HUES64 (cell line): ENCODE data around the gene TBX21.

Experiments
- H3K27ac ChIP-seq: 2 replicates; pipeline ENCODE4 v1.7.0; 2013; ENCODE audit warnings: low read depth, low read length, inconsistent platforms
- H3K27me3 ChIP-seq: 2 replicates; pipeline ENCODE4 v1.6.1; 2013; ENCODE audit warnings: mild to moderate bottlenecking, low read length; ENCODE audit not compliant: insufficient read depth
- H3K36me3 ChIP-seq: 2 replicates; pipeline ENCODE4 v1.6.1; 2013; ENCODE audit warnings: mild to moderate bottlenecking, low read length; ENCODE audit not compliant: insufficient read depth
- H3K4me1 ChIP-seq: 2 replicates; pipeline ENCODE4 v1.6.1; 2013; ENCODE audit warnings: mild to moderate bottlenecking, low read length, moderate library complexity; ENCODE audit not compliant: insufficient read depth
- H3K4me3 ChIP-seq: 2 replicates; pipeline ENCODE4 v1.5.1; 2013; ENCODE audit warnings: mild to moderate bottlenecking, low read length, moderate library complexity
- H3K9ac ChIP-seq: 2 replicates; pipeline ENCODE4 v1.6.1; 2013; ENCODE audit warnings: mild to moderate bottlenecking, low read depth, low read length
- H3K9me3 ChIP-seq: 2 replicates; pipeline ENCODE4 v1.6.1; 2013; ENCODE audit warnings: low read depth, low read length; ENCODE audit not compliant: insufficient read depth
- WGBS: fragments of 150-250, 120-280 bp; methylation state at CpG from one replicate; pipeline ENCODE4 v1.1.7; 2013; ENCODE audit warnings: missing lambda C conversion rate; 5-methylcytosine and 5-hydroxymethylcytosine counted together

Gene TBX21

DNA sequence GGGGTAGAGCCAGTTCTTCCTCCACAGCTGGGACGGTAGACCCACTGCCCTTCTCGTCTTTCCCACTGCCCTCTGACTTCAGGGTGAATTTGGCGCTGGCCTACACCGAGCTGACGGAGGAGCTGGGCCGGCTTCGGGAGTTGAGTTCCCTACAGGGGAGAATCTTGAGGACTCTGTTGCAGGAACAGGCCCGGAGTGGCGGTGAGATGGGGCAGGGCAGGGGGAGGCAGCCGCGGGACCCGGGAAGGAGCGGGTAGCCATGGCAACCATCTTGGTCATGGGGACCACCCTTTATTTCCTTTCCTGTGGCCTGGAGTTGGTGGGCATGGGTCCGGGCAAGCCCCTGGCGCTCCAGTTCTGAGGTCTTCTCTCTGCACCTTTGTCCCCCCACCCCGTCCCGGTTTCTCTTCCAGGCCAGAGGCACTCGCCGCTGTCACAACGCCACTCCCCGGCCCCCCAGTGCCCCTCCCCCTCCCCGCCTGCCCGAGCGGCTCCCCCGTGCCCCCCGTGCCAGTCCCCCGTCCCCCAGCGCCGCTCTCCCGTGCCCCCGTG, 24.6 kb upstream of the TBX21 start:
- peaks cover 34% of the 10 kb centered on the region for H3K27me3 ChIP-seq
- H3K4me1 ChIP-seq = no peaks in the 10 kb centered on the region
- 19% methylated on average over 28 of the region's 31 CpGs for WGBS
- H3K9ac ChIP-seq = no peak overlapping the region
- no peaks in the 10 kb centered on the region for H3K9me3 ChIP-seq
- H3K27ac ChIP-seq = no peak overlapping the region
- H3K36me3 ChIP-seq = no peaks in the 10 kb centered on the region
- H3K4me3 ChIP-seq = peak overlapping the region; percentile 45

DNA sequence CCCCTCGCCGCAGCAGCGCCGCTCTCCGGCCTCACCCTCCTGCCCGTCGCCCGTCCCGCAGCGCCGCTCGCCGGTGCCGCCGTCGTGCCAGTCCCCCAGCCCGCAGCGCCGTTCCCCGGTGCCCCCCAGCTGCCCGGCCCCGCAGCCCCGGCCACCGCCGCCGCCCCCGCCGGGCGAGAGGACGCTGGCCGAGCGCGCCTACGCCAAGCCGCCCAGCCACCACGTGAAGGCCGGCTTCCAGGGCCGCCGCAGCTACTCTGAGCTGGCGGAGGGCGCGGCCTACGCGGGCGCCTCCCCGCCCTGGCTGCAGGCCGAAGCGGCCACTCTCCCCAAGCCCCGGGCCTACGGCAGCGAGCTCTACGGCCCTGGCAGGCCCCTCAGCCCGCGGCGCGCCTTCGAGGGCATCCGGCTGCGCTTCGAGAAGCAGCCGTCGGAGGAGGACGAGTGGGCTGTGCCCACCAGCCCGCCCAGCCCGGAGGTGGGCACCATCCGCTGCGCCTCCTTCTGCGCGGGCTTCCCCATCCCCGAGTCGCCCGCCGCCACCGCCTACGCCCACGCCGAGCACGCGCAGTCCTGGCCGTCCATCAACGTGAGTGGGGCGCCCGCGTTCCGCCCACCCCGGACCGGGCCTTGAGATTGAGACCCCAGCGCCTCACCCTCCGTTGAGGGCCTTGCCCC, 24.0 kb upstream of the TBX21 start:
- peak overlapping the region; percentile 45 for H3K4me3 ChIP-seq
- H3K27me3 ChIP-seq = peaks cover 39% of the 10 kb centered on the region
- no peak overlapping the region for H3K27ac ChIP-seq
- no peak overlapping the region for H3K9ac ChIP-seq
- 35% methylated on average over 89 of the region's 89 CpGs for WGBS
- no peaks in the 10 kb centered on the region for H3K9me3 ChIP-seq
- H3K36me3 ChIP-seq = no peaks in the 10 kb centered on the region
- H3K4me1 ChIP-seq = peaks cover 1% of the 10 kb centered on the region; the same call in 1 of the 2 replicates

DNA sequence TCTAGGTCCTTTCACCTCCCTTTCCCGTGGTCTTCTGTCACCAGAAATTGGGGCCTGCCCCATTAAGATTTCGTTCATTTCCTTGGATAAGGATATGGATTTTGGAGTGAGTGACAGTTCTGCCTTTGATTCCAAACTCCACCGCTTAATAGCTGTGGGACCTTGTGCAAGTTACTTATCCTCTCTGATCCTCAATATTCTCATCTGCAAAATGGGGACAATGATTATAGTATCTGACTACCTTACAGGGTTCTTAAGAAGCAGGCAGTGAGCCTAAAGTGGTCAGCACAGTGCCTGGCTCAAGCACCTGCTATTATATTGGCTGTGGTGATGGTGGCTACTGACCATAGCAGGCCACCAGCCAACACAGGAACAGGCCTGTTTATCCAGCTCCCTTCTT, 23.4 kb upstream of the TBX21 start:
- 94% methylated on average over 3 of the region's 3 CpGs for WGBS
- Histone ChIP-seq H3K36me3 (no peaks in the 10 kb centered on the region), H3K4me1 (peaks cover 7% of the 10 kb centered on the region; the same call in 1 of the 2 replicates), H3K4me3 (peak overlapping the region; percentile 45; the same call in 1 of the 2 replicates), H3K9me3 (no peaks in the 10 kb centered on the region), H3K27me3 (peaks cover 39% of the 10 kb centered on the region), H3K9ac (no peak overlapping the region), H3K27ac (no peak overlapping the region)

DNA sequence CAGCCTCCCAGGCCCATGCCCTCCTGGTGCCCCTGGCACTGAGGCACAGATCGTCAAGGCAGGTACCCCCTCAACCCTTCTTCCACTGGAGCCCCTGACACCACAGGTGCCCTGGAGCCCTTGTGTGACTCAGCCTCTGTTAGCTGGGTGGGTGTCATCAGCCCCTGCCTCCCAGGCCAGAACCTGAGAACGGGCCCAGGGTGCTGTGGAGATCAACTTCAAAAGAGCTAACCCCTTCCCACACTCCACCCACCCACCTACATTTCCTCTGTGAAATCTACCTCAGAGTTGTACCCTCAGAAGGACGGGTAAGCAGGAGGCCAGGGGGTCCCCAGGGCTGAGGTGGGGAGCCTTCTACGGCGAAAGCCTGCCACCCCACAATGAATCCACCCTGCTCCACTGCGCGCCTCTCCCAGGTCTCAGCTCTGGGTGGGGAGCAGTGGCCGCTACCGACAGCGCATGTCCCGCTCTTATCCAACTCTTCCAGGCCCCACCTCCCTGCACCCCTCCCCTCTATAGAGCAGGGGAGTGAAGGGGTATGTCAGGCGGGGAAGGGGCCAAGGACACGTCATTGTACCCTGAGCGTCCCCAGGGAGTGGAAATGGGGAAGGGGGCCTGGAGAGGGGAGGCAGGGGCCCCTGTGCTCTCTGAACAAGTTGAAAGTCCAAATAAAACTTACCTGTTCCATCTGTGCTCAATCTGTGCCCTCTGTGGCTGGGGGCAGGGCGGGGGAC, 21.5 kb upstream of the TBX21 start:
- Histone ChIP-seq H3K36me3 (no peaks in the 10 kb centered on the region), H3K4me3 (no peak overlapping the region), H3K9me3 (no peaks in the 10 kb centered on the region), H3K27ac (no peak overlapping the region), H3K4me1 (peaks cover 8% of the 10 kb centered on the region; the same call in 1 of the 2 replicates), H3K9ac (no peak overlapping the region), H3K27me3 (peaks cover 39% of the 10 kb centered on the region)
- 90% methylated on average over 14 of the region's 15 CpGs for WGBS

DNA sequence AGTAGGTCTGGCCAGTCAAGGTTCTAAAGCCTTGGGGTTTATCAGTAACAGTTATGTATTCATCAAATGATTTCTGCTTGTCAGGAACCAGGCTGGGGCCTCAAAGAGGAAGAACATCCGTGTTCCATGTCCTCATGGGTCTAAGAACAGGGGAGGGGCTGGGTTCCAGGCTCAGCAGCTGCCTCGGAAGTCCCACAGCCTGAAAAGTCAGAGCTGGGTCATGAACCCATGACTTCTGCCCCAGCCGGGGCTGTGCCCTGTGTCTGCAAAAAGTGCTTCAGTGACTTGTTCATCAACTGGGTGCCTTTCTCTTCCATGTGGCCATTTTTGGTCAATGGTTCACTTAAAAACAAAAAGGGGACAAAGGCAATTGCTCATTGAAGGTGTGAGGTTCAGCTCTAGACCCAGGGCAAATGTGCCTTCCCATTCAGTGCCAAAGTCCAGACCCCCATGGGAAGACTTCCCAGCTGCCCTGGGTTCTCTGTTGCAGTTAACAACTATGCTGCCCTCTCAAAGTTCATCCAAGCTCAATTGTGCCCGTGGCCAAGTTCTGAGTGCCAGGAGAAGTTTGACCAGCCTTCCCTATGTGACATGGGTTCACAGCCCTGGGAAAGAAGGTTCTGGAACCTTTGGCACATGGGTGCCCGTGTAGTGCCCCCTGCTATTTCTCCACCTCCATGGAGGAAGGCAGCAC, 20.6 kb upstream of the TBX21 start:
- H3K27ac ChIP-seq = no peak overlapping the region

DNA sequence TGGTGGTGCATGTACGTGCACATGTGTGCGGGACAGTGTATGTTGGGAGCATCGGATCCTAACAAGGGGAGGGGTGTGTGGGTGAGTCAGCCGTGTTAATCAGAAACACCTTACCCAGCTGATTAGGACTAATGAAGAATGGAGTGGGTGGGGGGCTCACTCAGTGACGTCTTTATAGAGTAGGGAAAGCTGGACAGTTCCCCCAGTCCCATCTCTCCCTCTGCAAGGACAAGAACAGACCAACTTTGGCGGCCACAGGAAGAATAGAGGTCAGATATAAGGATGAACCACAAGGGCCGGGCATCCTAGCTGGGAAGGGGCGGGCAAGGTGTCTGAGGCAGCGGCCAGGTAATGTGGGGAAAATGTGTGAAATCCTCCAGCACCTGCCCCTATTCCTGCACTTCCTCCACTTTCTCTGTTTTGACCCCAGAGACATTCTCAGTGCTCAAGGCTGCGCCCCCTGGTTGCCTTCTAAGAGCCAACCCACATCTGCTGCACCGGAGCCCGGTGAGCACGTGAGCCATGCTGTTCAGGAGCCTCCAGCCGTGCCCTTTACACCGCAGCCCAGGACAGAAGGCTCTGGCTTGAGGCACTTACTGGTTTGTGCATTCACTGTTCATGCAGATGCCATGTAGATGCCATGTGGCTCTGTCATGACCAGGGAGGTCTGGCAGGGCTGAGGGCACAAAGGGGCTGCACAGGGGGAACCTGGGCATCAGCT, 18.9 kb upstream of the TBX21 start:
- H3K27ac ChIP-seq = no peak overlapping the region
- H3K9ac ChIP-seq = no peak overlapping the region
- peaks cover 28% of the 10 kb centered on the region for H3K27me3 ChIP-seq
- WGBS = 58% methylated on average over 13 of the region's 15 CpGs
- H3K36me3 ChIP-seq = no peaks in the 10 kb centered on the region
- H3K4me1 ChIP-seq = peaks cover 8% of the 10 kb centered on the region; the same call in 1 of the 2 replicates
- no peak overlapping the region for H3K4me3 ChIP-seq
- no peaks in the 10 kb centered on the region for H3K9me3 ChIP-seq

More for the DNA sequence above, 20.6 kb upstream of the TBX21 start:
- Histone ChIP-seq H3K27me3 (peaks cover 32% of the 10 kb centered on the region), H3K4me3 (no peak overlapping the region), H3K36me3 (no peaks in the 10 kb centered on the region), H3K4me1 (peaks cover 8% of the 10 kb centered on the region; the same call in 1 of the 2 replicates), H3K9me3 (no peaks in the 10 kb centered on the region), H3K9ac (no peak overlapping the region)
- 83% methylated on average over 5 of the region's 5 CpGs for WGBS

DNA sequence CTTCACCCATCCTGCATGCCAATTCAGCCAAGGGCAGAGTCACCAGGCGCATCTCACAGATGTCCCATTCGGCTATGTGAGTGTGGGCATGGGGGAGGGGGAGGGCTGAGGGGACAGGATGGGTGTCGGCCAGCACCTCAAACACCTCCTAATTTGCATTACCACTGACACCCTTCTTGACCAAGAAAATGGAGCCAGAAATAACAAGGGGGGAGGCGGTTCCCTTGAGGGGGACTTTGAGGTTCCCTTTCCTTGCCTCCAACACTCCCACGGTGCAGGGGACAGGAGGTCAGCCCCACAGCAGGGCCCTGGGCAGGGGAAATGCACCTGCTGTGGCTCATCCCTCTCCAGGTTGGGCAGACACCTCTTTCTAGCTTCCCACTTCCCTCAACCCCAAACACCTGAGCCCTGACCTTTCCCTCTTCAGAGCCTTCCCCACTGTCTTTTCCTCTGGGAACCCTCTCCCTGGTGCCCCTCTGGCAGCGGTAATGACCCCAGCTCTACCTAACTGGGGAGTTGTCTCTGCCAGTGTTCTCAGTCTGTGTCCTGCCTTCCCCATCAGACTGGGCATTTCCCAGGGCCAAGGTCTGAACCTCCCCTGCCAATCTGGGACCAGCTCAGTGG, 18.2 kb upstream of the TBX21 start:
- peaks cover 25% of the 10 kb centered on the region for H3K27me3 ChIP-seq
- WGBS = 74% methylated on average over 3 of the region's 6 CpGs
- peaks cover 8% of the 10 kb centered on the region; the same call in 1 of the 2 replicates for H3K4me1 ChIP-seq
- no peaks in the 10 kb centered on the region for H3K9me3 ChIP-seq
- H3K9ac ChIP-seq = no peak overlapping the region
- H3K4me3 ChIP-seq = no peak overlapping the region
- no peak overlapping the region for H3K27ac ChIP-seq
- no peaks in the 10 kb centered on the region for H3K36me3 ChIP-seq

DNA sequence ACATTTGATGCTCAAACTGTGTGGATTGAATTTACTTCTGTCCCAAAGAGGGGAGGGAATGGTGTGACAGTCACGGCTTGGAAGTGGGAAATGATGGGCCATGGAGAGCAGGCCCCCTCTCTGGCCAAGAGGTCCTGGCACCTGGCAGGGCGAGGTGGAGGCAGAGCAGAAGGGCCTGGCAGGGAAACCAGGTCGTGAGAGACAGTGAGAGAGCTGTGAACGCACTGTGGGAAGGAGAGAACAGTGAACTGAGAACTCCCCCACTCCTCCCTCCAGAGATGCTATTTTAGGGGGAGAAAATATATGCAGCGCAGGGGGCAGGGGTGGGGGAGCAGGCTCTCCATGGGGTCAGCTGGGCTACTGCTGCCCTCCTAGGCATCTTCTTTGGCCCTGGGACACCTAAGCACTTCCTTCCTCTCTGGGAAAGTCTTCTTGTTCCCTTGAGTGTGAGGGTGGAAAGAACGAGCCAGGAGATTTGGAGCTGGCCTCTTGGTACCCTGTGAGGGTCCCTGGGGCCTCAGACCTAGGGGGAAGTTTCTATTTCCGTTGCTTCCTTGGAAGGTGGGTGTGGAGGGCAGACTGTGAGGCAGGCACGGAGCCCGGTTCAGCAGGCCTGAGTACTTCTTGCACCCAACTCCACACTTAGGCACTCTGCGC, 17.2 kb upstream of the TBX21 start:
- no peak overlapping the region for H3K4me3 ChIP-seq
- H3K9ac ChIP-seq = no peak overlapping the region
- no peaks in the 10 kb centered on the region for H3K36me3 ChIP-seq
- H3K27me3 ChIP-seq = peaks cover 33% of the 10 kb centered on the region
- 87% methylated on average over 6 of the region's 10 CpGs for WGBS
- no peaks in the 10 kb centered on the region for H3K9me3 ChIP-seq
- H3K27ac ChIP-seq = no peak overlapping the region
- peaks cover 8% of the 10 kb centered on the region; the same call in 1 of the 2 replicates for H3K4me1 ChIP-seq

DNA sequence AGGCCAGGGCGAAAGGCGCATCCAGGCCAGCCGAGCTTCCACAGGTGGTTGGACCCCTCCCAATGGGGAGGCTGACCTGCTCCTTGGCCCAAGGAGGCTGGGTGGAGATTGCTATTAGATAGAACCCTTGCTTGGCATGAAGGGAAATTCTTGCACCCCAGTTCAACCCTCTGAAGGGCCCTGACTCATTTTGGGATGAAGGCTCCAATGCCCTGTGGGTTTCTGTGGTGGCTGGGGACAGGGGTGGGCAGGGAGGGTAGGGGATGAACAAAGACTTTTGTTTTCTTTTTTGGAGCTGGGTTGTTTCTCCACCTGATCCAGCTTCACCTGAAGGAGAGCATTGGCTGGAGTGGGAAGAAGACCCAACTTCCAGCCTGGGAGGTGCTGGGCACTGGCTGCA, 16.7 kb upstream of the TBX21 start:
- 94% methylated on average over 3 of the region's 3 CpGs for WGBS
- no peak overlapping the region for H3K9ac ChIP-seq
- H3K27ac ChIP-seq = no peak overlapping the region
- H3K9me3 ChIP-seq = no peaks in the 10 kb centered on the region
- no peaks in the 10 kb centered on the region for H3K36me3 ChIP-seq
- H3K27me3 ChIP-seq = peaks cover 39% of the 10 kb centered on the region
- no peak overlapping the region for H3K4me3 ChIP-seq
- H3K4me1 ChIP-seq = peaks cover 8% of the 10 kb centered on the region

DNA sequence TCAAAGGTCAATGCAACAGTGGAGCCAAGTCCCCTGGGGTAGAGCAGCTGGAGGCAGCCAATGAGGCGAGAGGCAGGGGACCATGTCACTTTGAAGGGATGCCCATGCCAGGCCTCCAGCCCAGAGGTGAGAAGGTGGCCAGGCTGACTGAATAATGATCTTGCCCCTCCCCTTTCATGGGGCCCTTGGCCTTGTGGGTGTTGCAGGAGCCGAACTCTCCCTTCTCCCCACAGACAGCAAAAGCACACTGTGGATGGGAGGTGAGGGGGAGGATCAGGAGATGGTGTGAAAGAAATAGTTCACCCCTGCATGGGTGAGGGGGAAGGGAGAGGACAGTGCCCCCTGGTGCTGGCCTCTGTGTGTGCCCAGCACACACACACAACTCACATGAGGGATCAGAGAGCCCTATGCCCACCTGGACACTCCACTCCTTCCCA, 15.8 kb upstream of the TBX21 start:
- Histone ChIP-seq H3K4me3 (no peak overlapping the region), H3K27me3 (peaks cover 45% of the 10 kb centered on the region)
- 96% methylated on average over 1 of the region's 2 CpGs for WGBS

More for the DNA sequence above, 15.8 kb upstream of the TBX21 start:
- H3K9me3 ChIP-seq = no peaks in the 10 kb centered on the region
- no peaks in the 10 kb centered on the region for H3K36me3 ChIP-seq
- peaks cover 8% of the 10 kb centered on the region for H3K4me1 ChIP-seq
- no peak overlapping the region for H3K27ac ChIP-seq
- H3K9ac ChIP-seq = no peak overlapping the region
